GM23248 (cell line): ENCODE results near the gene ADAT2. TPM values are rescaled to one million over a fixed set of nuclear protein-coding genes. Genes with fewer than 3 reads are reported as not detected.

Experiments used
- DNase-seq: peaks from one replicate; pipeline ENCODE4 v3.0.0-alpha.2; 2015
- H2AFZ ChIP-seq: fragments of 200-600 bp; sonication (generic); 2 replicates; pipeline ENCODE4 v1.6.1; 2016; ENCODE audit warnings: antibody characterized with exemption
- H3F3A ChIP-seq: fragments of 200-600 bp; sonication (generic); 2 replicates; pipeline ENCODE4 v1.6.1; 2016; ENCODE audit warnings: mild to moderate bottlenecking, antibody characterized with exemption, mixed run types; ENCODE audit not compliant: insufficient read depth
- H3K27ac ChIP-seq: fragments of 200-600 bp; sonication (generic); 2 replicates; pipeline ENCODE4 v1.5.1; 2016; ENCODE audit warnings: mild to moderate bottlenecking
- H3K27me3 ChIP-seq: fragments of 200-600 bp; sonication (generic); replicated peaks from 2 replicates; pipeline ENCODE4 v1.6.1; 2016; ENCODE audit warnings: mild to moderate bottlenecking; ENCODE audit not compliant: insufficient read depth
- H3K36me3 ChIP-seq: fragments of 200-600 bp; sonication (generic); 2 replicates; pipeline ENCODE4 v1.6.1; 2016; ENCODE audit warnings: low read depth, mild to moderate bottlenecking
- H3K4me1 ChIP-seq: fragments of 200-600 bp; sonication (generic); 2 replicates; pipeline ENCODE4 v1.6.1; 2016; ENCODE audit warnings: mild to moderate bottlenecking; ENCODE audit not compliant: insufficient read depth
- H3K4me2 ChIP-seq: fragments of 200-600 bp; sonication (generic); one replicate; pipeline ENCODE4 v1.6.1; 2016; ENCODE audit warnings: mild to moderate bottlenecking; ENCODE audit not compliant: unreplicated experiment
- H3K4me3 ChIP-seq: fragments of 200-600 bp; sonication (generic); 2 replicates; pipeline ENCODE4 v1.5.1; 2016; ENCODE audit warnings: mild to moderate bottlenecking
- H3K79me2 ChIP-seq: fragments of 200-600 bp; sonication (generic); 2 replicates; pipeline ENCODE4 v1.6.1; 2016; ENCODE audit warnings: mild to moderate bottlenecking; ENCODE audit not compliant: insufficient read depth
- H3K9ac ChIP-seq: fragments of 200-600 bp; sonication (generic); 2 replicates; pipeline ENCODE4 v1.6.1; 2016; ENCODE audit warnings: mild to moderate bottlenecking
- H3K9me2 ChIP-seq: fragments of 200-600 bp; sonication (generic); 2 replicates; pipeline ENCODE4 v1.6.1; 2016; ENCODE audit warnings: mixed run types, mild to moderate bottlenecking, moderate library complexity; ENCODE audit not compliant: insufficient read depth
- H3K9me3 ChIP-seq: fragments of 200-600 bp; sonication (generic); one replicate; pipeline ENCODE4 v1.6.1; 2017; ENCODE audit warnings: low read depth
- H4K20me1 ChIP-seq: fragments of 200-600 bp; sonication (generic); 2 replicates; pipeline ENCODE4 v1.6.0; 2016; ENCODE audit not compliant: insufficient read depth
- EZH2 ChIP-seq: fragments of 200-600 bp; sonication (generic); IDR thresholded peaks from 2 replicates; pipeline ENCODE4 v1.6.1; 2018; ENCODE audit warnings: antibody characterized with exemption, mild to moderate bottlenecking; ENCODE audit not compliant: insufficient read depth, poor library complexity, severe bottlenecking
- EZH2phosphoT487 ChIP-seq: fragments of 200-600 bp; sonication (generic); IDR thresholded peaks from 2 replicates; pipeline ENCODE4 v1.6.1; 2018; ENCODE audit warnings: antibody characterized with exemption, moderate library complexity, mild to moderate bottlenecking, low read depth; ENCODE audit not compliant: insufficient read depth
- WGBS, 2 experiments: methylation state at CpG; one replicate each; pipeline ENCODE4 v1.1.6; 2015 to 2017; ENCODE audit warnings: low lambda C conversion rate in 2 of 2, low coverage in 1 of 2; ENCODE audit errors: missing lambda C conversion rate in 2 of 2; 5-methylcytosine and 5-hydroxymethylcytosine counted together
- in situ Hi-C: fragments of 300-500 bp; cut with MboI; formaldehyde crosslinking; loops from 2 replicates; pipeline ENCODE4 v1.15.0; 2020
- polyA plus RNA-seq: library from polyadenylated mRNA; unstranded; fragments of >200 nt; fragmentation: Nextera tagmentation; extraction: Ambion mirVana; gene quantifications from 2 replicates; pipeline ENCODE4 v1.2.1, GENCODE V29; 2016
- total RNA-seq: library from RNA; depleted of rRNA; stranded (reverse); fragments of >200 nt; shearing (Covaris generic); gene quantifications from 2 replicates; pipeline ENCODE4 v1.2.3, GENCODE V29; 2014

ADAT2 gene
- total and polyA plus RNA-seq, 2 experiments from 2014 or later, result 3.2 to 4.2 TPM

DNA sequence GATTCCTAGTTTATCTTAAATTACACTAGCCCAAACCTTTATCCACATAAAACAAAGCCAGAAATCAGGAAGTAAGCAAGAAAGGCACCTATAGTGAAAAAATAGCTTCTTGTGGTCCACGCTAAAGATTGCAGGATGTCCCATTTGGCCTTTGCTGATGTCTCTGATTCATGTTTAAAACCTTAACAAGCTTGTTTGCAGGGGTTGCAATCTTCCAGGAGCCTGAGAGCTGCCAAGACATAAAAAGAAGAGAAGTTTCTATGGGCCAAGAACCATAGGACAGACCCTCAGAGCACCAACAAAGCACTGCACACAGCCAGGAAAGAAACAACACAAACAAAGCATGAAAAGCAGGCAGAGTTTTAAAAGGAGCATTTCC, 49.4 kb downstream of the ADAT2 start:
- Histone ChIP-seq H3F3A (peaks cover 37% of the 10 kb centered on the region), H3K4me3 (no peak overlapping the region), H3K9ac (no peak overlapping the region), H3K27ac (no peak overlapping the region), H3K9me2 (no peaks in the 10 kb centered on the region), H3K4me2 (no peak overlapping the region), H3K4me1 (peaks cover 50% of the 10 kb centered on the region), H4K20me1 (no peaks in the 10 kb centered on the region), H3K36me3 (no peaks in the 10 kb centered on the region), H2AFZ (0 out of 2 replicates have a peak overlapping the region, but pooled peaks have one; percentile 0), H3K27me3 (no peaks in the 10 kb centered on the region), H3K79me2 (no peaks in the 10 kb centered on the region), H3K9me3 (no peaks in the 10 kb centered on the region)
- no peak for DNase-seq
- in situ Hi-C loops, result no loop called here
- TF ChIP-seq EZH2 (no peak), EZH2phosphoT487 (no peak)
- 63 to 72% methylated on average over 1 of the region's 1 CpG for WGBS, 2 experiments

DNA sequence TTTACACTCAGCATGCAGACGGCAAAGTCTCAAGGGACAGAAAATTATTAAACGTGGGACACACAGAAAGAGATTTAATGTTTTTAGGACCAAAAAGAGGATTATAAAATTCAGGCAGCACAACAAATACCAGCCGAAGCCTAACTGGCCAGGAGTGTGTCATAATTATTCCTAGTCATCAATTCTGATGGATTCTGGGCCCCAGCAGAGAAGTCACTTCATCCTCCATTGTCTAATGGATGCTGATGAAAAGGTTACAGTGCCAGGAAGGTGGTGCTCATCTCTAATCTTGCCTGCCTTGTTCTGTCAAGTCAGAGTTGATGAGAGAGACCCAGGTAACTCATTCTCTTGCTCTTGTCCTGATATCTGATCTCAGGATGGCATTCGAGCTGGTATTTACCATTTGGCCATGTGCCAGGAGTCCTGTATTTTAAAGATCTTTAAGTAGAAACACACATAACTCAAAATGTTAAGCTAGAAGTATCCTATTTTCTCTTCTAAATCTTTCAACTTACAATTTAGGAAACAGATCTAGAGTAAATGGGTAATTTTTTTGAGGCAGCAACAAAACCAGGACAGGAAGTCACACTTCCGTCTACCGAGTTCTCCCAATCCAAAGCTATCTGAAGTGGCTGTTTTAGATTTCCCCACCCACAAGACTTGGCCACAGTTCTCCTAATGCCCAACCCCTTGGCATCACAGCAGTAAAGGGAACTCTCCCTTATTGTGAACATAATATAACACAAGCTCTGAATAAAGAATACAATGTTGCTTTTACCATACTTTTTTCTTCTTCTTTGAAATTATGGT, 50.0 kb downstream of the ADAT2 start:
- Histone ChIP-seq H3K4me2 (no peak overlapping the region), H3K79me2 (no peaks in the 10 kb centered on the region), H3K4me1 (peaks cover 45% of the 10 kb centered on the region), H2AFZ (0 out of 2 replicates have a peak overlapping the region, but pooled peaks have one; percentile 0), H3K9ac (no peak overlapping the region), H3K27me3 (no peaks in the 10 kb centered on the region), H3F3A (peaks cover 35% of the 10 kb centered on the region), H4K20me1 (no peaks in the 10 kb centered on the region), H3K4me3 (no peak overlapping the region), H3K9me2 (no peaks in the 10 kb centered on the region), H3K9me3 (no peaks in the 10 kb centered on the region), H3K36me3 (no peaks in the 10 kb centered on the region), H3K27ac (no peak overlapping the region)
- WGBS, 2 experiments, result 59 to 63% methylated on average over 6 of the region's 6 CpGs
- in situ Hi-C loops, result no loop called here
- TF ChIP-seq EZH2 (no peak), EZH2phosphoT487 (no peak)
- DNase-seq, result no peak

DNA sequence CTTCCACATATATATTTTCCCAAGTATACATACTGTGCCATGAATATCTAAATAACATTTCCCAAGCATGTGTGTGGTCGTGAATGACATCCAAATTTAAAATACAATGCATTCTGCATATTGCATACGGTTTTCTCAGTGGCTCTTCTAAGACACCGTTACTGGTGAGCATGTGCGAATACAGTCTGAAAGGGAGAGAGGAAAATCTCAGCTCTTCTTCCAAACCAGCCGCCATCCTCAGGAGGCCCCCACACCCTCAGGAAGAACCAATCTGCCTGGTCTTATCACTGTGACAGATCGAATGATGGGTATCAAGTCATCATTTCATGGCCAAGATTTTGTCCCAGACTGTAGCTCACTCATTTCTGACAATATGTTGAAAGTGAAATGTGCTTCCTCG, 50.7 kb downstream of the ADAT2 start:
- TF ChIP-seq EZH2, result no peak
- no peak for TF ChIP-seq EZH2phosphoT487
- no peaks in the 10 kb centered on the region for H3K9me2 ChIP-seq
- no peak overlapping the region for H2AFZ ChIP-seq
- no peak overlapping the region for H3K4me3 ChIP-seq
- no peak overlapping the region for H3K9ac ChIP-seq
- no peaks in the 10 kb centered on the region for H3K27me3 ChIP-seq
- H3K4me2 ChIP-seq, result no peak overlapping the region
- H4K20me1 ChIP-seq, result no peaks in the 10 kb centered on the region
- H3K79me2 ChIP-seq, result no peaks in the 10 kb centered on the region
- DNase-seq, result no peak
- in situ Hi-C loops, result no loop called here
- H3F3A ChIP-seq, result peaks cover 28% of the 10 kb centered on the region
- 82% methylated on average over 7 of the region's 7 CpGs for WGBS, 2 experiments
- no peak overlapping the region for H3K27ac ChIP-seq
- peaks cover 38% of the 10 kb centered on the region for H3K4me1 ChIP-seq
- no peaks in the 10 kb centered on the region for H3K9me3 ChIP-seq
- no peaks in the 10 kb centered on the region for H3K36me3 ChIP-seq

DNA sequence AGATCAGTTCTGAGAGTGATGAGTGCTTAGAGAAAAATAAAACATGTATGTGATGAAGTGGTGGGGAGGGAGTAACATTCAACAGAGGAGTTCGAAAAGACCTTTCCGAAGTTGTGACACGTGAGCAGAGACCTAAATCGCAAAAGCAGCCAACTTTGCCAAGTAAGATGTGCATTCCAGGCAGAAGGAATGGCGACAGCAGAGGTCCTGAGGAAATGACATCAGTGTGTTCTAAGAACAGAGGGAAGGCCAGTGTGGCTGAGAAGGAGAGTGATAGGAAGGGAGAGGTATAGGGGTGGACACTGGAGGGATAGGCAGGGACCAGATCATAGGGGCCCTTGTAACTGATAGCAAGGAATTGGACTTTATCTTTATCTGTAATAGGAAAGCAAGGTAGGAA, 51.3 kb downstream of the ADAT2 start:
- no peak overlapping the region for H3K27ac ChIP-seq
- no peak for TF ChIP-seq EZH2phosphoT487
- no peak for TF ChIP-seq EZH2
- no peaks in the 10 kb centered on the region for H3K27me3 ChIP-seq
- WGBS, 2 experiments, result 96 to 98% methylated on average over 5 of the region's 5 CpGs
- H3K9ac ChIP-seq, result no peak overlapping the region
- no peaks in the 10 kb centered on the region for H3K9me2 ChIP-seq
- H3K4me3 ChIP-seq, result no peak overlapping the region
- no peaks in the 10 kb centered on the region for H3K36me3 ChIP-seq
- H4K20me1 ChIP-seq, result no peaks in the 10 kb centered on the region
- no peak overlapping the region for H2AFZ ChIP-seq
- H3K4me2 ChIP-seq, result no peak overlapping the region
- H3K9me3 ChIP-seq, result no peaks in the 10 kb centered on the region
- H3K4me1 ChIP-seq, result peaks cover 35% of the 10 kb centered on the region
- in situ Hi-C loops, result no loop called here
- peaks cover 23% of the 10 kb centered on the region for H3F3A ChIP-seq
- no peak for DNase-seq
- H3K79me2 ChIP-seq, result no peaks in the 10 kb centered on the region
